Retinal pigment epithelial cell (primary cell): ENCODE results near the gene FURIN.

ENCODE experiments used
- DNase-seq: peaks from one replicate; pipeline ENCODE4 v3.0.0-alpha.2; 2010; ENCODE audit warnings: low read depth
- H3K4me3 ChIP-seq: 2 replicates; pipeline ENCODE4 v1.5.1; 2011; ENCODE audit warnings: mild to moderate bottlenecking, low read length, control low read depth, moderate library complexity
- TF ChIP-seq, protein P1 (sequence below): conservative IDR thresholded peaks from 2 replicates; pipeline ENCODE4 v1.5.1; 2011; ENCODE audit warnings: low read depth, low read length, control low read depth, inconsistent platforms

Gene FURIN

DNA sequence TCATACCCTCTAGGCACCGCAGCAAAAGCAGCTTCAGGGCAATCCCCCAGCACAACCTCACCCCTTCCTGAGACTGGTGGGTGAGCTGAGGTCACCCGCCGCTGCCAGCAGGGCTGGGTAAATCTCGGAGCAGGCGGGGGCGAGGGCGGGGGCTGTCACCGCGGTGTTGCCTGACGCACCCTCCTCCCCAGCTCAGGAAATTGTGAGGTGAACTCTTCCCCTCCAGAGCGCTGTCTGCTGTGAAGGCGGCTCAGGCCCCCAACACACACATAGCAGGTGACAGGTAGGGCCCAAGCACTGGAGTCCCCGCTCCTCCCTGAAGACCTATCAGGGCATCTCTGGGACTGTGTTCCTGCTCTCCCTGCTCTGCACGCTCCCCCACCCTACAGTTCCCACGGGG is 30.2 kb upstream of the FURIN start:
- no peak overlapping the region for H3K4me3 ChIP-seq
- TF ChIP-seq, protein P1, sequence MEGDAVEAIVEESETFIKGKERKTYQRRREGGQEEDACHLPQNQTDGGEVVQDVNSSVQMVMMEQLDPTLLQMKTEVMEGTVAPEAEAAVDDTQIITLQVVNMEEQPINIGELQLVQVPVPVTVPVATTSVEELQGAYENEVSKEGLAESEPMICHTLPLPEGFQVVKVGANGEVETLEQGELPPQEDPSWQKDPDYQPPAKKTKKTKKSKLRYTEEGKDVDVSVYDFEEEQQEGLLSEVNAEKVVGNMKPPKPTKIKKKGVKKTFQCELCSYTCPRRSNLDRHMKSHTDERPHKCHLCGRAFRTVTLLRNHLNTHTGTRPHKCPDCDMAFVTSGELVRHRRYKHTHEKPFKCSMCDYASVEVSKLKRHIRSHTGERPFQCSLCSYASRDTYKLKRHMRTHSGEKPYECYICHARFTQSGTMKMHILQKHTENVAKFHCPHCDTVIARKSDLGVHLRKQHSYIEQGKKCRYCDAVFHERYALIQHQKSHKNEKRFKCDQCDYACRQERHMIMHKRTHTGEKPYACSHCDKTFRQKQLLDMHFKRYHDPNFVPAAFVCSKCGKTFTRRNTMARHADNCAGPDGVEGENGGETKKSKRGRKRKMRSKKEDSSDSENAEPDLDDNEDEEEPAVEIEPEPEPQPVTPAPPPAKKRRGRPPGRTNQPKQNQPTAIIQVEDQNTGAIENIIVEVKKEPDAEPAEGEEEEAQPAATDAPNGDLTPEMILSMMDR: no peak
- no peak for DNase-seq

DNA sequence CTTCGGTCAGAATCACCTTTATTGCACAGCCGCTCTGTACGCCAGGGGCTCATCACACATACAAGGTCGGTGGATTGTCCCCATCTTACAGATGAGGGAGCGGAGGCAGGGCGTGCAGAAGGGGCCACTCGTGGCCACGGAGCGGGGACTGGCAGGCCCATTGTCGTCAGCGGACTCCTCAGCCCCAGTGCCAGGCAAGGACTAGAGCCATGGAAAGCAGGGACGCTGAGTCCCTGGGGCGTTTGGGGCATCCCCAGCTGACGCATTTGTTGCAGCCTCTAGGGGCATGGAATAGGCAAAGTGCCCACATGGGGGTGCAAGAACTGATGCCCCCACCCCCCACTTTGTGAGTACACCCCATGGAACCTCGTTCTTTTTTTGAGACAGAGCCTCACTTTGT is 29.8 kb upstream of the FURIN start:
- TF ChIP-seq, protein P1: no peak
- no peak overlapping the region for H3K4me3 ChIP-seq
- DNase-seq: no peak

DNA sequence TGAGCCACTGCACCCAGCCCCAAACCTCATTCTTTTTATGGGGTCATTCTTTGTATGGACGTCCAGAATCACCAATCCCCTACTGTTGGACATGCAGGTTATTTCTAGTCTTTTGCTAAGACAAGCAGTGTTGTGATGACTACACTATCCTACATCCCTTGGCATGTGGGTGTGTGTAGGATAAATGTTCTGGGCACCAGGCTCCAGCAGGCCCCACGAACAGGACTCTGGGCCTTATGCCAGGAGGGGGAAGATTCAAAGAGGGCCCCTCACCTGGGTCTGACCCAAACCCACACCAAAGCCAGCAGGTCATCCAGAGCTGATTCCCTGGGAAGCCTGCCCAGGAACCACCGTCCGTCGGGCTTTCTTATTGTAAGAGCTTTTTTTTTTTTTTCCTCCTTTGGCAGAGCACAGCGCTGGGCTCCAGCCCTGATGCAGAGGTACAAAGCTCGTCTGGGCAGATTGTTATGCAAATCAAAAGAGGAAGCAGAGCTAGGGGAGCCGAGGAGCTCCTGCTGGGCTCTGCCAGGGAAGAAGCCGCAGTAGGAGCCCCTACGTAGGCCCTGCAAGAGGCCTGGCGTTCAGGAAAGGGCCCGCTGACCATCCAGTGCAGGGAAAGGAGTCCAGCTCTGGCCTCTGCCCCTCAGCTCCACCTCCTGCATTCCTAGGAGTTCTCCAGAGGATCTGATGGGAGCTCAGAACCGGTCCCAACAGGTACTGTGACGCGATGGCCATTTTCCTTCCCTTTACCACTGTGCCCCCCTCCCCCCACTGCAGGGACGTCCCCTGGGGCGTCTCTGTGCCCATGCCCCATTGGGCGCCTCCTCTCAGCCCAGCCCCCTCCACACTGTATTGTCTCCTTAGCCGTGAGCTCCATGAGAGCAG is 29.0 kb upstream of the FURIN start:
- TF ChIP-seq, protein P1: no peak
- DNase-seq: peak; percentile 39
- no peak overlapping the region for H3K4me3 ChIP-seq

DNA sequence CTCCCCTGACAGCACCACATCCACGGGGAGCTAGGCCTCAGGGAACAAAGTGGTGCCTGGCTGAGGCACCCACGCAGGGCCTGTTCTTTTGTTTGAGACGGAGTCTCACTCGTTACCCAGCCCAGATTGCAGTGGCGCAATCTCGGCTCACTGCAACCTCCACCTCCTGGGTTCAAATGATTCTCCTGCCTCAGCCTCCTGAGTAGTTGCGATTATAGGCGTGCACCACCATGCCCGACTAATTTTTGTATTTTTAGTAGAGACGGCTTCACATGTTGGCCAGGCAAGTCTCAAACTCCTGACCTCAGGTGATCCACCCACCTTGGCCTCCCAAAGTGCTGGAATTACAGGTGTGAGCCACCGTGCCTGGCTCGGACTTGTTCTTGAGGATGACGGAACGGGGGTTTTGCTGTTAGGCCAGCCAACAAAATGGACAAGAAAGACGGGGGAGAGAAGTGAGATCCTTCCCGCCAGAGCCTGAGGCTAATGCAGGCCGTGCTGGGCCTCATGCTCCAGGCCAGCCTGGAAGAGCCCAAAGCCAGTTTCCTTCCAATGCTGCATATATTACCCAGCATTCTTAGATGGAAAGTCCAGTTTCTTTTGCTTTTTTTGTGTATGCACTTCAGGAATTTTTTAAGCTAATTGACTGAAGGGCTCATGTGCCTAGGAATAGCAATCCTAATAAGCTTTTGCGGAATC is 28.1 kb upstream of the FURIN start:
- TF ChIP-seq, protein P1: no peak
- no peak overlapping the region for H3K4me3 ChIP-seq
- no peak for DNase-seq

DNA sequence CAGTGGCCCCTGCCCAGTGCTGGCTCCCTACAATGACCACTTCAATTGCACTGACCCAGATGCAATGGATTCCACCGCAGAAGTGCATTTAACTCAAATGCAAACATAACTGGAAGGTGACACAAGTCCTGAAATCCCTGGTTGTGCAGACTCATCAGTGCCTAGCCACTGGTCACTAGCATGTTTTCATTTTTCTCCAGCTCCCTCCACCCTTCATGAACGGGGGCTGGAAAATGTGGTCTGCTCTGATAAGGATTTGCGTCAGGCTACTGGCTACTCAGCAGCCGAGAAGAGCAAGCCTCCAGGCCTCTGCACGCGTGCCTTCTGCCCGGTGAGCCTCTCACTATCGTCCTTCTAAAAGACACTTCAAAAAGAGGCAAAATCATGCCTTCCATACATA is 27.4 kb upstream of the FURIN start:
- no peak overlapping the region for H3K4me3 ChIP-seq
- TF ChIP-seq, protein P1: no peak
- no peak for DNase-seq

DNA sequence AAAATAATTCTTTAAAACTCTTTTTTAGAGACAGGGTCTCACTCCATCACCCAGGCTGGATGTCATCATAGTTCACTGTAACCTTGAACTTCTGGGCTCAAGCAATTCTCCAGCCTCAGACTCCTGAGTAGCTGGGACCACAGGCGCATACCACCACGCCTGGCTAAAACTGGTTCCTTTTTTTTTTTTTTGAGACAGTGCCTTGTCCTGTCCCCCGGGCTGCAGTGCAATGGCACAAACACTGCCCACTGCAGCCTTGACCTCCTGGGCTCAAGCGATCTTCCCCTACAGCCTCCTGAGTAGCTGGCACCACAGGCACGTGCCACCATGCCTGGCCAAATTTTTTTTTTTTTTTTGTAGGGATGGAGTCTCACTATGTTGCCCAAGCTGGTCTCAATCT is 23.7 kb upstream of the FURIN start:
- DNase-seq: no peak
- no peak overlapping the region for H3K4me3 ChIP-seq
- TF ChIP-seq, protein P1: no peak
